Measurements from ENCODE around the gene TOPBP1. TPM values are rescaled to one million over a fixed set of nuclear protein-coding genes. Genes with fewer than 3 reads are reported as not detected.

TOPBP1 gene
- total and polyA plus RNA-seq, 2 of the 8 experiments (the other 6 are each of a cell fraction or from before 2014, with no cell fraction given): 19.7 to 35.9 TPM

- no peaks in the 10 kb centered on the region for H4K20me1 ChIP-seq (replicated peaks in 1 of 2; ENCODE audit: control insufficient read depth in 1 of 2, insufficient read depth in 2 of 2, low read length in 2 of 2)
- no peak overlapping the region for H2AK5ac ChIP-seq (ENCODE audit: low read depth, low read length)
- H3K18ac ChIP-seq (ENCODE audit: extremely low read depth, low read length): no peak overlapping the region
- no peak overlapping the region for H3K56ac ChIP-seq (replicated peaks; ENCODE audit: insufficient read length, low read depth, low read length)
- no peak overlapping the region for H2BK12ac ChIP-seq (ENCODE audit: low read depth, low read length)
- no peak overlapping the region for H3K23ac ChIP-seq (ENCODE audit: insufficient read length)
- no peak overlapping the region for H2BK20ac ChIP-seq (ENCODE audit: low read length)
- H3K4me1 ChIP-seq (replicated peaks in 1 of 4; ENCODE audit: control insufficient read depth in 3 of 4, insufficient read depth in 4 of 4, low read length in 3 of 4): no peaks in the 10 kb centered on the region
- no peaks in the 10 kb centered on the region for H3K79me1 ChIP-seq (ENCODE audit: low read depth, low read length)
- no peak overlapping the region for H2BK120ac ChIP-seq (replicated peaks; ENCODE audit: low read depth, low read length)
- WGBS, 2 experiments (ENCODE audit: extremely low coverage in 1 of 2, insufficient coverage in 1 of 2, insufficient read length in 1 of 2, insufficient replicate concordance in 2 of 2, low coverage in 1 of 2, low lambda C conversion rate in 2 of 2, missing lambda C conversion rate in 1 of 2): 85% methylated on average over 1 of the region's 1 CpG; no CpG with 5 or more reads in 1 of the 2 experiments
- H4K5ac ChIP-seq (ENCODE audit: insufficient read length, low read depth, low read length): no peak overlapping the region
- ChIA-PET POLR2A (ENCODE audit: partially characterized antibody) (no interaction called here), CTCF (ENCODE audit: partially characterized antibody) (interaction anchor here (0.7 to 1.1 kb wide), 4 partner anchors 11 to 831 kb away, joined by 3 to 5 read pairs (median 4); partner anchors contain the start of gene CDV3)
- no peak overlapping the region for H2AFZ ChIP-seq (ENCODE audit: low read length)
- DNase-seq (ENCODE audit: low read depth in 1 of 2, low spot score in 2 of 2) (no peak), FAIRE-seq (no peak)
- no peak overlapping the region for H3K4me2 ChIP-seq (ENCODE audit: insufficient read depth in 1 of 2, low read depth in 2 of 2, low read length in 2 of 2)
- H3K36me3 ChIP-seq (ENCODE audit: control insufficient read depth in 2 of 4, insufficient read depth in 4 of 4, low read length in 3 of 4): no peaks in the 10 kb centered on the region
- no peaks in the 10 kb centered on the region for H3K79me2 ChIP-seq (ENCODE audit: control insufficient read depth in 1 of 2, insufficient read depth in 2 of 2, low read length in 2 of 2)
- no peak overlapping the region for H4K8ac ChIP-seq (ENCODE audit: extremely low read depth, insufficient read depth, low read length)
- no peak overlapping the region for H3K9ac ChIP-seq (replicated peaks in 1 of 4; ENCODE audit: extremely low read depth in 1 of 4, low read depth in 3 of 4, low read length in 3 of 4)
- no peaks in the 10 kb centered on the region for H3K9me3 ChIP-seq (ENCODE audit: insufficient read depth in 2 of 2, low read depth in 1 of 2, low read length in 1 of 2)
- H4K91ac ChIP-seq (replicated peaks; ENCODE audit: insufficient read length, low read length): no peak overlapping the region
- H3K14ac ChIP-seq (ENCODE audit: insufficient read length): no peak overlapping the region
- H2BK15ac ChIP-seq (ENCODE audit: low read length): no peak overlapping the region
- no peak overlapping the region for H3K27ac ChIP-seq (ENCODE audit: low read depth, low read length)
- no peaks in the 10 kb centered on the region for H3K27me3 ChIP-seq (replicated peaks in 1 of 4; ENCODE audit: control insufficient read depth in 3 of 4, extremely low read depth in 1 of 4, insufficient read depth in 3 of 4, low read length in 3 of 4)
- no peak overlapping the region for H3K4me3 ChIP-seq (ENCODE audit: extremely low read depth in 1 of 4, insufficient read depth in 2 of 4, low read depth in 3 of 4, low read length in 4 of 4)
- no peaks in the 10 kb centered on the region for H3K23me2 ChIP-seq (ENCODE audit: low read depth, low read length)
- H2BK5ac ChIP-seq (ENCODE audit: low read depth, low read length): no peak overlapping the region
- no peak overlapping the region for H3K4ac ChIP-seq (replicated peaks; ENCODE audit: insufficient read length, low read depth, low read length)
- TF ChIP-seq NRF1 (IDR thresholded peaks at IDR 0.05; ENCODE audit: low read depth, low read length) (no peak), GABPA (IDR thresholded peaks at IDR 0.05; ENCODE audit: borderline replicate concordance, insufficient read depth, low read length) (no peak), SP4 (IDR thresholded peaks at IDR 0.05; ENCODE audit: low read length) (no peak), RFX5 (IDR thresholded peaks at IDR 0.05; ENCODE audit: borderline replicate concordance, low read depth, low read length) (no peak), BACH1 (IDR thresholded peaks at IDR 0.05; ENCODE audit: low read length) (no peak), RBBP5 (IDR thresholded peaks at IDR 0.05; ENCODE audit: borderline replicate concordance, low read depth, low read length) (no peak), ATF3 (IDR thresholded peaks at IDR 0.05; ENCODE audit: insufficient read depth, low read depth, low read length) (no peak), SIN3A (conservative IDR thresholded peaks at IDR 0.05 in 1 of 2, IDR thresholded peaks at IDR 0.05 in 1 of 2; ENCODE audit: low read depth in 1 of 2, low read length in 2 of 2) (no peak), EP300 (IDR thresholded peaks at IDR 0.05; ENCODE audit: borderline replicate concordance in 1 of 2, low read depth in 2 of 2, low read length in 2 of 2) (no peak), JUND (IDR thresholded peaks at IDR 0.05; ENCODE audit: low read length) (no peak), SIRT6 (IDR thresholded peaks at IDR 0.05; ENCODE audit: low read length) (no peak), PHF8 (conservative IDR thresholded peaks at IDR 0.05; ENCODE audit: low read depth, low read length) (no peak), CBX8 (IDR thresholded peaks at IDR 0.05; ENCODE audit: borderline replicate concordance, low read depth, low read length) (no peak)
These were observed 99.4 kb downstream of the TOPBP1 start for GRCh38 chr3:133562376-133562775.

Measured in H1 (cell line).